Measurements from ENCODE around the gene ZNF410.
"Not testable (repeated sequence)": the region's sequence is repeated elsewhere in the genome, so short reads cannot be mapped to it uniquely, and the experiment has no call there.

The ZNF410 gene, protein sequence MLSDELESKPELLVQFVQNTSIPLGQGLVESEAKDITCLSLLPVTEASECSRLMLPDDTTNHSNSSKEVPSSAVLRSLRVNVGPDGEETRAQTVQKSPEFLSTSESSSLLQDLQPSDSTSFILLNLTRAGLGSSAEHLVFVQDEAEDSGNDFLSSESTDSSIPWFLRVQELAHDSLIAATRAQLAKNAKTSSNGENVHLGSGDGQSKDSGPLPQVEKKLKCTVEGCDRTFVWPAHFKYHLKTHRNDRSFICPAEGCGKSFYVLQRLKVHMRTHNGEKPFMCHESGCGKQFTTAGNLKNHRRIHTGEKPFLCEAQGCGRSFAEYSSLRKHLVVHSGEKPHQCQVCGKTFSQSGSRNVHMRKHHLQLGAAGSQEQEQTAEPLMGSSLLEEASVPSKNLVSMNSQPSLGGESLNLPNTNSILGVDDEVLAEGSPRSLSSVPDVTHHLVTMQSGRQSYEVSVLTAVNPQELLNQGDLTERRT

GRCh38 chr14:73886449-73887317 is at the start of gene ZNF410:
TSS of gene ZNF410 (plus strand) at chr14:73886859. CDS start at chr14:73892176, 5,317 bp downstream.
- DNase-seq: peak; percentile 94

DNA sequence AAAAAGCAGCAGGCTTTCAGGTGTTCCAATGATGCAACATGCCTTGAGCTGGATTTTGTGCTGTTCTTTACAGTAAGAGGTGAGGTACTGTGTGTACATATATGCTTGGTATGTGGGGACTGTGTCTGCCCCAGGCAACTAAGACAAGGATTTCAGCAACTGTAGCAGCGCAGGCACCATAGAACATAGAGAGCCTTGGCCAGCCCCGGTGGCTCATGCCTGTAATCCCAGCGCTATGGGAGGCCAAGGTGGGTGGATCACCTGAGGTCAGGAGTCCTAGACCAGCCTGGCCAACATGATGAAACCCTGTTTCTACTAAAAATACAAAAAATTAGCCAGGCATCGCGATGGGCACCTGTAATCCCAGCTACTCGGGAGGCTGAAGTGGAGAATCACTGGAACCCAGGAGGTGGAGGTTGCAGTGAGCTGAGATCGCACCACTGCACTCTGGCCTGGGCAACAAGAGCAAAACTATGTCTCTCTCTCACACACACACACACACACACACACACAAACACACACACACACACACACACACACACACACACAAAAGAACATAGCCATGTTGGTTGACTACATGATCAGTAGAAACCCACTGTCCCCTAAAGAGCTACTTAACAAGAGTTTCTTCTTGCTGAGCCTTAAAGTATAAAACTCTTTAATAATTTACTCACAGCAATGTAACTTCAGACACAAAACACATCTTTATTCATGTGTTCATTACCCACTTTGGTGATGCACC is 48.2 kb upstream of the ZNF410 start:
- DNase-seq: not testable (repeated sequence)

- DNase-seq: no peak
Observed at GRCh38 chr14:73842201-73842600, 44.5 kb upstream of the ZNF410 start.

DNA sequence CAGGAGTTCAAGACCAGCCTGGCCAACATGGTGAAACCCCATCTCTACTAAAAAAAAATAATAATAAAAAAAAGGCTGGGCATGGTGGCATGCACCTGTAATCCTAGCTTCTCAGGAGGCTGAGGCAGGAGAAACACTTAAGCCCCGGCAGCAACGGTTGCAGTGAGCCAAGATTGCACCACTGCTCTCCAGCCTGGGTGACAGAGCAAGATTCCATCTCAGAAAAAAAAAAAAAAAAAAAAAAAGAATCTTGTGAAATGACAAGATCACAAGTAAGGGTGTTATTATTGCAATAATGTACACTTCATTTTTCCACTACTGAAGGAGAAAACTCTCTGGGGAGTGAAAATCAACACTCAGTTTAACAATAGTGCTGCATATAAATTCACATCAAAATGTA is 43.8 kb upstream of the ZNF410 start:
- DNase-seq: no peak

DNA sequence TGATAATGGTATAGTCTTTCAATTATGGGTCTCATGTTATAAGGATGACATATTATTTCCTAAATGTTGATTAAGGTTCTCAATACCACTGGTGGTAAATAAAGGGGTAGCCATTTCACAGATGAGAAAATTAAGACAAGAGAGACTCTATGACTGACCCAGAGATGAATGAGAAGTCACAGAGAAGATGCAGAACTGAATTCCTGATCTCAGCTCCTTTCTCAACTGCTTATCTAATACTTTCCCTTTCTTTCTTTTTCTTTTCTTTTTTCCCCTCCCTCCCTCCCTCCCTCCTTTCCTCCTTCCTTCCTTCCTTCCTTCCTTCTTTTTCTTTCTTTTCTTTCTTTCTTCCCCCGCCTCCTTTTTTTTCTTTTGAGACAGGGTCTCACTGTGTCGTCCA is 43.4 kb upstream of the ZNF410 start:
- no peak for DNase-seq

DNA sequence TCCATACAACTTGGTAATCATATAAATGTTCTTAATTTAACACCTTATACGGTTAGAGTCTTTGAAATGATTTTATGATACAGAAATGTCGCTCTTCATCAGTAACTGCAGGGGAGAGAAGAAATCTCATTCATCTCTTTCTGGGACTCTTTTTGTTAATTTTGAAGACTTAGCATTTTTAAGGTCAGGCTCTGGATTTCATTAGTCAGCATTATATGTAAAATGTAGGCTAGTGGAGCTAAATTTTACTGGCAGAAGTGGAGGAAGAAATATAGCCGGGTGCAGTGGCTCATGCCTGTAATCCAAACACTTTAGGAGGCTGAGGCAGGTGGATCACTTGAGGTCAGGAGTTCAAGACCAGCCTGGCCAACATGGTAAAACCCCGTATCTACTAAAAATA is 39.7 kb upstream of the ZNF410 start:
- DNase-seq: no peak

GRCh38 chr14:73851000-73851399 is 35.7 kb upstream of the ZNF410 start:
- no peak for DNase-seq

DNA sequence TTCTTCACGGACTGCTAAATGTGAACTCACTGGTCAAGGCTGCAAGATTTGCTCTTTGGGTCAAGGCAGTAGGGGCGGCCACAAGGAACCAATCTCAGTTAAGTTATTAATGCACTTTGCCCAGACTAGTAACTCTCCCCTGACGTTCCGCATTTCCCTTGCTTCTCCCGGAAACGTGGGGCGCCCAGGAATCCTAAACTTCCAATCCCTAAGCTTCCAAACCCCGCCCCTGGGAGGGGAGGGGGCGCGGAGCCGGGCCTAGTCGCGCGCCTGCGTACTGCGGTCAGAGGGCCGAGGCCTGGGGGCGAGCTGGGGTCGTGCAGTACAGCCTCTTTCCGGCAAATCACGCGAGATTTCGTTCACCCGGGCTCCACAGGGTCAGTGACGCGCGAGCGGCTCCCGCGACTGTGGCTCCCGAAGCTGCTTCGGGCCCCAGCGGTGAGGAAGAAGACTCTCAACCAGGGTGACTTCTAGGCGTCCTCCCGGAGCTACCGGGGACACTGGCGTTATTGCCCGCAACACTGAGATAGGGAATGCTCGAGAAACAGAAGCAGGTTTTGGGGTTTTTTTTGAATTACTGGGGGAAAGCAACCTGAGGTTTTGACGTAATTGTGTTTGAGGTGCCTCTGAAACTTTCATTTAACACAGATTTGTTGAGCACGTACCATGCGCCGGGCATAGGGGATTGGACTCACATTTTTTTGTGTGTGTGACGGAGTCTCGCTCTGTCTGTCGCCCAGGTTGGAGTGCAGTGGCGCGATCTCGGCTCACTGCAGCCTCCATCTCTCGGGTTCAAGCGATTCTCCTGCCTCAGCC is 34.9 kb upstream of the ZNF410 start, which contains the start of gene PTGR2:
Gene PTGR2 (plus strand): TSS at position 265 of the 816 bp plus-strand sequence. CDS start 7,032 bp downstream, outside the sequence.
- peak; percentile 88 for DNase-seq

DNA sequence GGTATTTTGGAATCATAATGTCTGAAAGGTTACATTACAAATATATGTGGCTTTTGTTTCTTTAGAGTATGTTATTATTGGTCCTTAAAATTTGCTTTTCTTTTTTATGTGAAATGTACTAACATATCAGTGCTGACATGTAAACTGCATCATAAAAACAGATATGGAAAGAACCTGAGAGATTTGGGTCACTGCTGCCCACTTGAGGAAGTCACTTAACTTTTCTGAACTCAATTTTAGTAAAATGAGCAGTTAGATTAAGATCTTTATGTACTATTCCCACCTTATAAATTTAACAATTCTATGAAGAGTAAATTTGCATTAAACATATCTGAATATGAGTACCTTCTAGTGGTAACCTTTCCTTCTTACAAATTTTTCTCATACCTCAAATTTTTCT is 27.5 kb upstream of the ZNF410 start:
- no peak for DNase-seq

DNA sequence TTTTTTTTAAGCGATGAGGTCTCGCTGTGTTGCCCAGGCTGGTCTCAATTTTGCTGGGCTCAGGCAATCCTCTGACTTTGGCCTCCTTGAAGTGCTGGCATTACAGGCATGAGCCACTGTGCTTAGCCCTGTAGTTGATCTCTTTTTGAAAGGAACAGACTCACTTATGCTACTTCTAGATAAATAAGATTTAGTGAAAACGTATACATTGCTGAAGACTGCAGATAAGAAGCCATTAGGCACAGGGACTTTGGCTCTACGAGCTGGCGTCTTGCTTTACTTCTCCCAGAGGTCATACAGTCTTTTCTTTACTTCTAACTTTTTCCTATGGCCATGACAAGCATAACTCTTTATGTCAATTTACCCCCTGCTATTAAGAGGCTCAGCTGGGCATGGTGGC is 25.6 kb upstream of the ZNF410 start:
- no peak for DNase-seq

DNA sequence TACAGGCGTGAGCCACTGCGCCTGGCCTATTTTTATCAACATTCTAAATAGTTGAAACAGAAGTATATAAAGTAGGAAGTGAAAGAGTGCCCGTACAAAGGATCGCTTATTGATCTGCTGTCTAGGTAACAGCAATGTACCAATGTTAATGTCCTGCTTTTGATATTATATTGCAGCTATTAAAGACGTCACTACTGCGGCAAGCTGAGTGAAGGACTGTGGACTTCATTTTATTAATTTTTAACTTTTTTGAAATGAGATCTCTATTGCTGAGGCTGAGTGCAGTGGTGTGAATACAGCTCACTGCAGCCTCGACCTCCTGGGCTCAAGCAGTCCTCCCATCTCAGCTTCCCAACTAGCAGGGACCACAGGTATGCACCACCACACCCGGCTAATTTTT is 24.2 kb upstream of the ZNF410 start:
- no peak for DNase-seq

DNA sequence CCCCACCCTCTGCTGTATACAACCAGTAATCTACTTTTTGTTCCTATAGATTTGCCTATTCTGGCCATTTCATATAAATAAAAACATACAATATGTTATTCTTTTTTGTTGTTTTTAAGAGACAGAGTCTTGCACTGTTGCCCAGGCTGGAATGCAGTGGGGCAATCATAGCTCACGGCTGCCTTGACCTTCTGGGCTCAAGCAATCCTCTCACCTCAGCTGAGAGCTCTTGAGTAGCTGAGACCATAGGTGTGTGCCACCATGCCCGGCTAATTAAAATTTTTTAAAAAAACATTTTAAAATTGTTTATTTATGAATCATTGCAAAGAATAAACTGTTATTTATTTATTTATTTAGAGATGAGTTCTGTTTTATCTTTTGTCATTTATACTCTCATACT is 23.4 kb upstream of the ZNF410 start:
- no peak for DNase-seq

DNA sequence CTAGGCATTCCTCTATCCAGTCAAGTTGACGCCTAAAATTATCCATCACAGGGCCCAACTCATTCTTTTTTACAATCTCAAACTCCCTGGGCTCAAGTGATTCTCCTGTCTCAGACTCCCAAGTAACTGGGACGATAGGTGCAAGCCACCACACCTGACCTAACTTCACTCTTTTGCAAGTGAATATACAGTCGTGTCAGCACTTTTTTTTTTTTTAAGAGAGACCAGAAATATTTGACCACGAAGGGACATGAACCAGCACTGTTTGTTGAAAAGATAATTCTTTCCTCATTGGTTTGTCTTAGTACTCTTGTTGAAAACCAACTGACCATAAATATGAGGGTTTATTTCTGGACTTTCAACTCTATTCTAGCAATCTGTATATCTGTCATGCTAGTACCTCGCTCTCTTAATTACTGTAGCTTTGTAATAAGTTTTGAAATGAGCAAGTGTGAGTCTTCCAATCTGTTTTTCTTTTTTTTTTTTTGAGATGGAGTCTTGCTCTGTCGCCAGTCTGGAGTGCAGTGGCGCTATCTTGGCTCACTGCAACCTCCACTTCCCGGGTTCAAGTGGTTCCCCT is 21.0 kb upstream of the ZNF410 start:
- no peak for DNase-seq

GRCh38 chr14:73869754-73870153 is 16.9 kb upstream of the ZNF410 start:
- not testable (repeated sequence) for DNase-seq

GRCh38 chr14:73870525-73871235 is 16.0 kb upstream of the ZNF410 start:
- no peak for DNase-seq

DNA sequence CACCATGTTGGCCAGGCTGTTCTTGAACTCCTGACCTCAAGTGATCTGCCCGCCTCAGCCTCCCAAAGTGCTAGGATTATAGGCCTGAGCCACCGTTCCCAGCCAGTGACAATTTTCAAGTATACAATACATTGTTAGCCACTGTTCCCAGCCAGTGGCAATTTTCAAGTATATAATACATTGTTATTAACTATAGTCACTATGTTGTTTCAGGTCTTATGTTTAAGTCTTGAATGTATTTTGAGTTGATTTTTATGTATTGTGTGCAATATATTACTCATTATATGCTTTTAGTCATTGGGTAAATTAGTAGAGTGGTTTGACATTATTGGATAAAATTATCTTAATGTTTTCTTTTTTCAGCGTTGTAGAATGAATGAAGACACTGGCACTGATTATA is 13.0 kb upstream of the ZNF410 start:
- no peak for DNase-seq

DNA sequence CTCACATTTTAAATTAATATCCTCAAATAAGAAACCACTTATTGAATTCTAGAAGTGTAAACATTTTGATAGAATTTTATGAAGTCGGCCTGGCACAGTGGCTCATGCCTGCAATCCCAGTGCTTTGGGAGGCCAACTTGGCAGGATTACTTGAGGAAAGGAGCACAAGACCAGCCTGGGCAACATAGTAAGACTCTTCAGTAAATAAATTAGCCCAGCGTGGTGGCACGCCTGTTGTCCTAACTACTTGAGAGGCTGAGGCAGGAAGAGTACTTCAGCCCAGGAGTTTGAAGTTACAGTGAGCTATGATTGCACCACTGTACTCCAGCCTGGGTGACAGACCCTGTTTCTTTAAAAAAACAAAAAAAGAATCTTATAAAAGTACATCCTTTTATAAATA is 8.9 kb upstream of the ZNF410 start:
- no peak for DNase-seq

GRCh38 chr14:73878436-73878835 is 8.2 kb upstream of the ZNF410 start:
- no peak for DNase-seq

DNA sequence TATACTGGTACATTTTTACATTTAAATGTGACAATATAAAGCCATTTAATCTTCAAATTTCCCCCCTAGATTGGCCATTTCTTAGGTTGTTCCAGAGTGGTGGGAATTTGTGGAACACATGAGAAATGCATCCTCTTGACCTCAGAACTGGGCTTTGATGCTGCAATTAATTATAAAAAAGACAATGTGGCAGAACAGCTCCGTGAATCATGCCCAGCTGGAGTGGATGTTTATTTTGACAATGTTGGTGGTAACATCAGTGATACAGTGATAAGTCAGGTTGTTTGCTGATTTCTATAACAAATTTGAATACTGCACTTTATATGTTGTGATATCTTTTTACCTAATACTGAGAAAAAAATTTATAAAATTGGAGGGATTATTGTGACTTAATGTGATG is 7.6 kb upstream of the ZNF410 start:
- no peak for DNase-seq

GRCh38 chr14:73884438-73885190 is 2.0 kb upstream of the ZNF410 start:
- no peak for DNase-seq

DNA sequence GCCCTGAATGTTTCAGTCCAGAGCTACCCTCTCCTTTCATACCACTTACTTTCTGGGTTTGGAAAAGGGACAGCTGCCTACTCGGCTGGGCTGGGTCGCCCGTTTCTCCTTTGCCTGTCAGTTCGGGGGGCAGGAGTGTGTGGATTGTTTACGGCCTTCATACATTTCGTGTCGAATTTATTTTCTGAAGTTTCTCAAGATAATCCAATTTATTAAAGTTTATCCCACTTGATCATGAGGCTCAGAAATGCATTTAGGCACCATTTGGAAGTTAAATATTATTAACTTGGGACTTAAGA is 608 bp downstream of the ZNF410 start:
- DNase-seq: no peak

Data from NCI-H446 treated with DMSO at 0.1 percent for 48 hours (cell line).